ENCODE data around the gene FAM163B.

FAM163B gene

GRCh38 chr9:133603135-133603927 lies 5.9 kb downstream of the FAM163B start:
- DNase-seq (ENCODE audit: insufficient read length, low spot score) (no peak), FAIRE-seq (no peak)

- DNase-seq (ENCODE audit: insufficient read length, low spot score) (no peak), FAIRE-seq (no peak)
These were observed 6.9 kb downstream of the FAM163B start for GRCh38 chr9:133602277-133602676.

- DNase-seq (ENCODE audit: insufficient read length, low spot score) (no peak), FAIRE-seq (no peak)
These were observed 7.4 kb downstream of the FAM163B start for GRCh38 chr9:133601746-133602145.

- DNase-seq (ENCODE audit: insufficient read length, low spot score) (no peak), FAIRE-seq (no peak)
These were observed 8.4 kb downstream of the FAM163B start for GRCh38 chr9:133600739-133601138.

- peak; percentile 92 for FAIRE-seq
- DNase-seq (ENCODE audit: insufficient read length, low spot score): no peak
These were observed 9.6 kb downstream of the FAM163B start for GRCh38 chr9:133599470-133600173.

- FAIRE-seq (no peak), DNase-seq (ENCODE audit: insufficient read length, low spot score) (no peak)
These were observed 10.2 kb downstream of the FAM163B start for GRCh38 chr9:133598978-133599377.

GRCh38 chr9:133597316-133597957 lies 11.8 kb downstream of the FAM163B start:
- FAIRE-seq (no peak), DNase-seq (ENCODE audit: insufficient read length, low spot score) (no peak)

- DNase-seq (ENCODE audit: insufficient read length, low spot score) (no peak), FAIRE-seq (no peak)
These were observed 13.3 kb downstream of the FAM163B start for GRCh38 chr9:133595910-133596309.

- DNase-seq (ENCODE audit: insufficient read length, low spot score) (no peak), FAIRE-seq (no peak)
These were observed 14.9 kb downstream of the FAM163B start for GRCh38 chr9:133594310-133594709.

GRCh38 chr9:133593587-133594253 lies 15.5 kb downstream of the FAM163B start:
- DNase-seq (ENCODE audit: insufficient read length, low spot score): no peak
- FAIRE-seq: no peak

GRCh38 chr9:133592731-133593409 lies 16.3 kb downstream of the FAM163B start:
- FAIRE-seq (no peak), DNase-seq (ENCODE audit: insufficient read length, low spot score) (no peak)

- DNase-seq (ENCODE audit: insufficient read length, low spot score) (no peak), FAIRE-seq (no peak)
These were observed 17.2 kb downstream of the FAM163B start for GRCh38 chr9:133591985-133592384.

GRCh38 chr9:133591116-133591910 lies 17.9 kb downstream of the FAM163B start:
- DNase-seq (ENCODE audit: insufficient read length, low spot score) (no peak), FAIRE-seq (no peak)

- DNase-seq (ENCODE audit: insufficient read length, low spot score) (no peak), FAIRE-seq (no peak)
These were observed 18.8 kb downstream of the FAM163B start for GRCh38 chr9:133590231-133590855.

- DNase-seq (ENCODE audit: insufficient read length, low spot score) (no peak), FAIRE-seq (no peak)
These were observed 19.5 kb downstream of the FAM163B start for GRCh38 chr9:133589454-133590227.

- FAIRE-seq: no peak
- DNase-seq (ENCODE audit: insufficient read length, low spot score): no peak
These were observed 21.7 kb downstream of the FAM163B start for GRCh38 chr9:133587466-133587865.

GRCh38 chr9:133587051-133587450 lies 22.1 kb downstream of the FAM163B start:
- DNase-seq (ENCODE audit: insufficient read length, low spot score) (no peak), FAIRE-seq (no peak)

GRCh38 chr9:133585481-133586351 lies 23.5 kb downstream of the FAM163B start:
- no peak for DNase-seq (ENCODE audit: insufficient read length, low spot score)
- no peak for FAIRE-seq
